Fibroblast of lung (primary cell): Measurements from ENCODE around the gene CLIP1. TPM values are rescaled to one million over a fixed set of nuclear protein-coding genes. Genes with fewer than 3 reads are reported as not detected.
"Not testable (repeated sequence)": the region's sequence is repeated elsewhere in the genome, so short reads cannot be mapped to it uniquely, and the experiment has no call there.

Experiments used
- DNase-seq, 2 donors: peaks; one replicate each; pipeline versions ENCODE4 v3.0.0 to v3.0.0-alpha.2; 2010; ENCODE audit warnings: low read depth in 2 of 2
- H2AFZ ChIP-seq: 2 replicates; pipeline ENCODE4 v1.5.1; 2012; ENCODE audit warnings: low read length, control low read depth, inconsistent platforms
- H3K27ac ChIP-seq: 2 replicates; pipeline ENCODE4 v1.5.1; 2011; ENCODE audit warnings: low read length, control low read depth; ENCODE audit not compliant: insufficient read depth
- H3K27me3 ChIP-seq: 2 replicates; pipeline ENCODE4 v1.5.1; 2011; ENCODE audit warnings: mild to moderate bottlenecking, low read length; ENCODE audit not compliant: control insufficient read depth, insufficient read depth
- H3K36me3 ChIP-seq: 2 replicates; pipeline ENCODE4 v1.5.1; 2011; ENCODE audit warnings: low read length; ENCODE audit not compliant: control insufficient read depth, insufficient read depth
- H3K4me1 ChIP-seq: 2 replicates; pipeline ENCODE4 v1.5.1; 2011; ENCODE audit warnings: low read length; ENCODE audit not compliant: control insufficient read depth, insufficient read depth; ENCODE audit errors: extremely low read depth
- H3K4me2 ChIP-seq: 2 replicates; pipeline ENCODE4 v1.5.1; 2011; ENCODE audit warnings: low read length, control low read depth; ENCODE audit not compliant: insufficient read depth; ENCODE audit errors: extremely low read depth
- H3K4me3 ChIP-seq, 4 experiments: fragments of 200-600 bp in 1 of 4; sonication (generic) in 1 of 4; replicated peaks in 1 of 4; 2 replicates each; pipeline ENCODE4 v1.5.1; 2011 to 2016; ENCODE audit warnings: low read length in 4 of 4, low read depth in 3 of 4, mild to moderate bottlenecking in 3 of 4, control low read depth in 2 of 4, inconsistent platforms in 1 of 4, mixed read lengths in 1 of 4; ENCODE audit not compliant: insufficient read depth in 1 of 4; ENCODE audit errors: control extremely low read depth in 1 of 4
- H3K79me2 ChIP-seq: 2 replicates; pipeline ENCODE4 v1.5.1; 2012; ENCODE audit warnings: mild to moderate bottlenecking, low read length, inconsistent platforms; ENCODE audit not compliant: control insufficient read depth, insufficient read depth
- H3K9ac ChIP-seq: 2 replicates; pipeline ENCODE4 v1.5.1; 2011; ENCODE audit warnings: mild to moderate bottlenecking, low read length, control low read depth; ENCODE audit not compliant: insufficient read depth
- H3K9me3 ChIP-seq: 2 replicates; pipeline ENCODE4 v1.5.1; 2012; ENCODE audit warnings: low read depth, low read length; ENCODE audit not compliant: control insufficient read depth, insufficient read depth
- H4K20me1 ChIP-seq: 2 replicates; pipeline ENCODE4 v1.5.1; 2011; ENCODE audit warnings: low read length; ENCODE audit not compliant: control insufficient read depth, insufficient read depth; ENCODE audit errors: extremely low read depth
- CTCF ChIP-seq, 2 donors: IDR thresholded peaks in 1 of 2; conservative IDR thresholded peaks in 1 of 2; 1 replicate in 1 of 2; 2 replicates in 1 of 2; pipeline ENCODE4 v1.5.1; 2011 to 2012; ENCODE audit warnings: low read length in 2 of 2, control low read depth in 1 of 2, inconsistent platforms in 1 of 2, low read depth in 1 of 2, mild to moderate bottlenecking in 1 of 2
- EZH2 ChIP-seq: IDR thresholded peaks from 2 replicates; pipeline ENCODE4 v1.5.1; 2012; ENCODE audit warnings: low read length, control low read depth, mild to moderate bottlenecking; ENCODE audit errors: missing control alignments
- polyA minus RNA-seq: library from RNA; depleted of rRNA, polyadenylated mRNA; stranded (reverse); fragments of >200 nt; gene quantifications from 2 replicates; pipeline ENCODE4 v1.2.3, GENCODE V29; 2011; ENCODE audit warnings: low replicate concordance
- polyA plus RNA-seq, 2 donors: library from polyadenylated mRNA; depleted of rRNA in 1 of 2; stranded (reverse) in 1 of 2; unstranded in 1 of 2; fragments of >200 nt; gene quantifications; 2 replicates each; pipeline ENCODE4 v1.2.1, GENCODE V29; 2011 to 2012; ENCODE audit warnings: missing spikeins in 1 of 2
- total RNA-seq: library from RNA; depleted of rRNA; stranded (reverse); fragments of >200 nt; gene quantifications from 2 replicates; pipeline ENCODE4 v1.2.1, GENCODE V29; 2014

CLIP1 gene
- 106 and 147 TPM in 2 replicates for total RNA-seq
- polyA plus RNA-seq, result 75.5 and 87.6 TPM in 2 replicates
- 48.4 and 48.5 TPM in 2 replicates for polyA plus RNA-seq (2012)
- 152 and 190 TPM in 2 replicates for polyA minus RNA-seq

- Histone ChIP-seq H3K9ac (peak within 1 kb of the TSS; percentile 95), H3K4me1 (peaks cover 9% of the 10 kb centered on the region), H3K9me3 (no peaks in the 10 kb centered on the region), H3K27ac (peak within 1 kb of the TSS; percentile 97), H3K36me3 (no peaks in the 10 kb centered on the region), H3K4me2 (peak within 1 kb of the TSS; percentile 93), H3K4me3 (peak within 1 kb of the TSS; percentile 72 to 98 (median 88)), H3K27me3 (no peaks in the 10 kb centered on the region), H2AFZ (peak within 1 kb of the TSS; percentile 31), H3K79me2 (peaks cover 45% of the 10 kb centered on the region), H4K20me1 (no peaks in the 10 kb centered on the region)
- TF ChIP-seq EZH2, result no peak
- TF ChIP-seq CTCF (conservative IDR thresholded peaks at IDR 0.05 in 1 of 2, IDR thresholded peaks at IDR 0.05 in 1 of 2; ENCODE audit: low read depth in 1 of 2, low read length in 2 of 2), result peak; percentile 30 to 33
- peak; percentile 67 to 71 for DNase-seq
Measured at GRCh38 chr12:122421821-122422729, at the start of gene CLIP1. Gene CLIP1, minus strand, starts transcription at chr12:122422669. Its CDS starts 42,217 bp downstream, at chr12:122380452.

- Histone ChIP-seq H3K4me1 (peaks cover 3% of the 10 kb centered on the region), H3K79me2 (no peaks in the 10 kb centered on the region), H3K9me3 (no peaks in the 10 kb centered on the region), H3K36me3 (peaks cover 5% of the 10 kb centered on the region), H2AFZ (no peak overlapping the region), H3K27ac (no peak overlapping the region), H3K9ac (no peak overlapping the region), H4K20me1 (no peaks in the 10 kb centered on the region), H3K27me3 (no peaks in the 10 kb centered on the region), H3K4me2 (peak overlapping the region; percentile 34), H3K4me3 (no peak overlapping the region)
- DNase-seq, result peak; percentile 69 to 87
- TF ChIP-seq EZH2 (no peak), CTCF (conservative IDR thresholded peaks at IDR 0.05 in 1 of 2, IDR thresholded peaks at IDR 0.05 in 1 of 2; ENCODE audit: low read depth in 1 of 2, low read length in 2 of 2) (peak; percentile 72 to 81)
Measured at GRCh38 chr12:122471324-122472226, 49.1 kb upstream of the CLIP1 start.

GRCh38 chr12:122470576-122470975 is 48.1 kb upstream of the CLIP1 start:
- not testable (repeated sequence) for H3K79me2 ChIP-seq, H3K36me3 ChIP-seq, H3K4me2 ChIP-seq, H2AFZ ChIP-seq, H3K9ac ChIP-seq, H3K4me3 ChIP-seq, DNase-seq, H4K20me1 ChIP-seq, H3K9me3 ChIP-seq, H3K27me3 ChIP-seq, H3K4me1 ChIP-seq, H3K27ac ChIP-seq

GRCh38 chr12:122469856-122470255 is 47.4 kb upstream of the CLIP1 start:
- DNase-seq, H3K27me3 ChIP-seq, H3K9me3 ChIP-seq, H3K79me2 ChIP-seq, H2AFZ ChIP-seq, H3K9ac ChIP-seq, H3K36me3 ChIP-seq, H3K4me3 ChIP-seq, H3K4me1 ChIP-seq, H4K20me1 ChIP-seq, H3K27ac ChIP-seq, H3K4me2 ChIP-seq: not testable (repeated sequence)
